Kasumi-1 (cell line): ENCODE data around the gene HGFAC.
"Not testable (repeated sequence)": the region's sequence is repeated elsewhere in the genome, so short reads cannot be mapped to it uniquely, and the experiment has no call there.

Experiments
- DNase-seq, 2 experiments: peaks; one replicate each; lab custom pipeline; 2025; lab: John Stamatoyannopoulos, UW

The HGFAC gene

DNA sequence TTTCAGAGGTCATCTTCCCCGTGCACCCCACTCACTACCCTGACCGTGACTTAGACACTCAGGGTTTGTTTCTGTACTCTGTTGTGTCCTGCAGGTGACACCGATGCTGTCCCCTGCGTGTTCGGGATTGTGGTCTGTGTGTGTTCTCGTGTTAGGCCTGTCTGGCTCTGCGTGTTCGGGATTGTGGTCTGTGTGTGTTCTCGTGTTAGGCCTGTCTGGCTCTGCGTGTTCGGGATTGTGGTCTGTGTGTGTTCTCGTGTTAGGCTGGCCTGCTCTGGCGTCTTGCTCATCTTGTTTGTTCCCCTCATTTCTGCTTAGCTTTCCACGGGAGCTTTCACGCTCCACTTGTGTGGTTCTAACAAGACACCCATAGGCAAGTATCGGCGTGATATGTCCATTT, 30.6 kb upstream of the HGFAC start:
- not testable (repeated sequence) for DNase-seq

DNA sequence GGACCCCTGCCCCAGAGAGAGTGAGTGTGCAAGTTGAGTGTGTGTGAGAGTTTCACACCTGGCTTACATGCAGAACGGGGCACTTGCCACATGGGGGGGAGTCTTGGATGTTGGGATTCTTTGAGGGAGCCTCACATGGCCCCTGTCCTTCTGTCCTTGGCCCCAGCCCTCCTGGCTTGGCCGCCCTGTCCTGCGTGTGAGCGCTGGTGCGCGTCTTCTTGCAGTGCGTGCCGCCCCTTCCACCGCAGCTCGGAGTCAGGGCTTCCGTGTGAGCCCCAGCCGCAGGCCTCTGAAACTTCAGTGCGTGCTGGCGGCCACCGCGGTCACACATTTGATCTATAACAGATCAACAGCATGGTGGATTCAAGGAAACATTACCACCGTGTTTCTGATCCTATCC, 30.1 kb upstream of the HGFAC start:
- no peak for DNase-seq

DNA sequence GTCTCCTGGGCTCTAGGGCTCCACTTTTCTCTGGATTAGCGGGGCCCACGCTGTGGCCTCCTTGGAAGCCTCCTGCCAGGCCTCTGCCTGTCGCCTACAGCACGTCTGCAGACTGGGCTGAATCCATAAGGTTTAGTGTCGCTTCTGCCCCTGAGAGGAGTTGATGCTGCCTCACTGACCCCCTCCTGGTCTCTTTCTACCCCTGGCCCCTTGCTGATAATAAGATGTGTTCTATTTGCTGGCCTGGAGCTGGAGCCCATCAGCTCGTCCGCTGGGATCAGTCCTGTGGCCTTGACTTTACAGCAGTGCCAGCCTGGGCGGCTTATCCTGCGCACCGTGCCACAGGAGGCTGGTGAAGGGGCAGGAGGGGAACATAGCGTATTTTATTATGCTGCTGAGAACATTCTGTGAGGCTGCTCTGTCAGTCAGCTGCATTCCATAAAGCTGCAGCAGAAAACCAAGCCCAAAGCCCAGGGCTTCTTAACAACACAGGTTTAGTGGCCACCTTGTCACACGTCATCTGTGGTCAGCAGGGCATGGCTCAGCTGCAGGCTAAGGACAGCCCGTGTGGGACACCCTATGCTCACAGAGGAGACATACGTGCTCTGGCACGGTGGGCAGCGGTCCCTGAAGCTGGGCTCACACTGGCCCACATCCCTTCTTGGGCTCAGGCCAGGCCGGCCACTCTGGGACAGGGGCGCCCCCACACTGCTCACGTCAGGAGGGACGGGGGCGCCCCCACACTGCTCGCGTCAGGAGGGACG, 29.3 kb upstream of the HGFAC start:
- no peak for DNase-seq

DNA sequence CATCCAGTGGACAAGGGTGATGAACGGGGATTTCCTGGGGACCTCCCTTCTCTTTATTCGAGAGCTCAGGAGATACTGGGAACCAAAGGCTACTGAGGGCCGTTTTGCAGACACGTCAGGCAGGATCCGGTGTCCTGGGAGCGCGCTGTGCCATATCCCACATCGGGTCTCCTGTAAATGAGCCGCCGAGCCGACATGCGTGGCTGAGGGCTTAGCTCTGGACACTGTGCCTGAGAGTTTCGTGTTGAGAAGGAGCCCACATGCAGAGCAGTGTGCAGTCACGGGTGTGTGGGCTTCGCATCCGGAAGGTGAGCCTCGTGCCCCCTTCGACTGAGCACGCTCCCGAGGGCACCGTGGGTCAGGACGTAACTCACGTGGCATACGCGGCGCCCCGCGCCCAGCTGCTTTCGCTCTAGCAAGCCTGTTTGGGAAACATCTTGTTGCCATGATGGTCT, 28.5 kb upstream of the HGFAC start:
- DNase-seq: no peak

DNA sequence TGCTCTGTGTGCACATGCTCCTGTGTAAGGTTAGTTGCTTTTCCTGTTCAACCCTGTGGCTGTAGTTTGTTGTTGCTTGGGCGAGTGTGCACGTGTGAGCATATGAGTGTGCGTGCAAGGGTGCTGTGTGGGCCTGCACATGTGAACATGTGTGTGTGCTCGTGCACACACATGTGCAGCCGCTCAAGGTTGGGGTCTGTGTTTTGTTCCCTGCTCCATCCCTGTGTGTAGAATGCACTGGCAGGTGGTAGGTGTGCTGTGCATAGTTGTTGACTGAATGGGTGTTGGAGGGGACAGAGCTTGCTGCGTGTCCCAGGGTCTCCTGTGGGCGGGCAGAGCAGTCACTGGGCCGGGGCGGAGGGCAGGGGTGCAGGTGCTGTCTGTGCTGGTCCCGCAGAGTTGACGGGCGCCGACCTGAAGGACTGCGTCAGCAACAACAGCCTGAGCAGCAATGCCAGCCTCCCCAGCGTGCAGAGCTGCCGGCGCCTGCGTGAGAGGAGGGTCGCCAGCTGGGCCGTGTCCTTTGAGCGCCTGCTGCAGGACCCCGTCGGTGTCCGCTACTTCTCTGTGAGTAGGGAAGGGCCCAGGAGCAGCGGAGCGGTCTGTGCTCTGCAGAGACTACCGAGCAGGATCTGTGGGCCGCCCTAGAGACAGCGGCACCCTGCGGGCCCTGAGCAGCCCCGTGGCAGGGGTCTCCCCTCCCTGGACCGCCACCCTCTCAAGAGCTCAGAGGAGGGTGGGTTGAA, 27.9 kb upstream of the HGFAC start:
- DNase-seq: no peak

DNA sequence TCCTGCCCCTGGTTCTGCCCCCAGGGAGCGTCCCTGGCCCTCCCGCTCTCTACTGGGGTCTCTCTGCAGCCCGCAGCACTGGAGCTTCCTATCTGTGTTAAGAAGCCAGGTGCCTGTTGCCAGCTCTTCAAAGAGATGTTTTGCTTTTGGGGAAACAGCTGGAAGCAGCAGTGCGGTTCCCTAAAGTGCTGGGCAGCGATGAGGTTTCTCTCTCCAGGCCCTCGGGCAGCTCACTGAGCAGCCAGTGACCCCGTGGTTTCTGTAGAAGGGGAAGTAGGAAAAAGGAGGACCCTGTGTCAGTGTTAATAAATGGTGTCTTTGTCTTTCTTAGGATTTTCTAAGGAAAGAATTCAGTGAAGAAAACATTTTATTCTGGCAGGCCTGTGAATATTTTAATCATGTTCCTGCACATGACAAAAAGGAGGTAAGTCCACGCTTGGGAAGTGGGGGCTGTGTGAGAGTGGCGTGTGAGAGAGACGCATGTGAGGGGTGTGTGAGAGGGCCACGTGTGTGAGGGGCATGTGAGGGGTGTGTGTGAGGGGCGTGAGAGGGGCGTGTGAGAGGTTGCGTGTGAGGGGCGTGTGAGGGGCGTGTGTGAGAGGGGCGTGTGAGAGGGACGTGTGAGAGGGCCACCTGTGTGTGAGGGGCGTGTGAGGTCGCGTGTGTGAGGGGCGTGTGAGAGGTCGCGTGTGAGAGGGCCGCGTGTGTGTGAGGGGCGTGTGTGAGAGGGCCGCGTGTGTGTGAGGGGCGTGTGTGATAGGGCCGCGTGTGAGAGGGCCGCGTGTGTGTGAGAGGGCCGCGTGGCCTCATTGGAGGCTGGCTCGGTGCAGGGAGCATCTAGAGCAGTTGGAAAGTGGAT, 27.1 kb upstream of the HGFAC start:
- DNase-seq: peak; percentile 43 to 61

DNA sequence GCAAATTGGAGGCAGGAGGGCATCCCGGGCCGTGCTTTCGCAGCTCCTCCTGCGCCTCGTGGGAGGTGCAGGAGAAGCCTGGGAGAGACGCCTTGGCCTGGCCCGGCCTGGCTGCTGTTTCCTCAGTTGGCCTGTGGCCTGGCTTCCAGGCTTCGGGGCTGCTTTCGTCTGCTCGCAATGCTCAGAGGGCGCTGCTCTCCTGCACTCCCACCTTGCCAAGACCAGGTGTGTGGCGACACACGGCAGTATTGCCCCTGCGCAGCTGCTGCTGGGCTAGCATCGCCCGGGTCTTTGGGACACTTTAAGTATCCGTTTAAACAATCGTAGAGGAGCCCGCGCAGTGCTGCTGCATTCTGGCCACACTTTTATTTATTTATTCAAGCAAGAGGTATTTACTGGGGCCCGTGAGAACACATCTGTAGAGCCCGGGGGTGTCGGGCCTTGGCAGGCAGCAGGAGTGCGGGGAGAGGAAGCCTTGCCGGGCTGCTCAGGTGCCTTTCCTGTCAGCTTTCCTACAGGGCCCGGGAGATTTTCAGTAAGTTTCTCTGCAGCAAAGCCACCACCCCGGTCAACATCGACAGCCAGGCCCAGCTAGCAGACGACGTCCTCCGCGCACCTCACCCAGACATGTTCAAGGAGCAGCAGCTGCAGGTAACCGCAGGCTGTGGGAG, 26.2 kb upstream of the HGFAC start:
- DNase-seq: no peak

DNA sequence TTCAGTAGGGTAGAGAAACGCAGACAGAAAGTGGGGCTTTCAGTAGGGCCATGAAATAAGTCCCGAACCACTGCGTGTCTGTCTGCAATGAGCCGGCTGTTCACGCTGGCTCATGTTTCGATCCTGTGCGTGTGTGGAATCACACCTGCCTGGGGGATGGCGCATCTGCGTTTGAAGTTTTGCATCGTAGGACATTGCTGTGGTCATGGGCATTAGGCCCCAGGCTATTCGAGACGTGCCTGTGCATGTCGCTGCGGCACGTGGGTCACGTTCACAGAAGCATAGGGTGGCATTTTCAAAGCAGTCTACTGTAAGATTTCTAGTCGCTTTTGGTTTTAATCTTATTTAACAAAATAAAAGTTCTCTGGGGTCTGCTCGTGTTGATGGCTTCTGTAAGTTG, 25.5 kb upstream of the HGFAC start:
- DNase-seq: no peak

DNA sequence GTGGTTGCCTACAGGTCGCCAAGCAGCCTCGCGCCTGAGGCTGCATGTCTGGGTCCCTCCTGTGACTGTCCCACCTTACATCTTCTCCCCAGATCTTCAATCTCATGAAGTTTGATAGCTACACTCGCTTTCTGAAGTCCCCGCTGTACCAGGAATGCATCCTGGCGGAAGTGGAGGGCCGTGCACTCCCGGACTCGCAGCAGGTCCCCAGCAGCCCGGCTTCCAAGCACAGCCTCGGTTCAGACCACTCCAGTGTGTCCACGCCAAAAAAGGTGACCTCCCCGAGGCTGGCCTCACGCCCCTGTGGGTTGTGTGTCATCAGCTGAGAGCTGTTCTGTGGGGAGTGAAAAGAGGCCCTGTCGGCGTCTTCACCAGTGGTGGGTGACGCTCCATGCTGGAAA, 24.9 kb upstream of the HGFAC start:
- no peak for DNase-seq

DNA sequence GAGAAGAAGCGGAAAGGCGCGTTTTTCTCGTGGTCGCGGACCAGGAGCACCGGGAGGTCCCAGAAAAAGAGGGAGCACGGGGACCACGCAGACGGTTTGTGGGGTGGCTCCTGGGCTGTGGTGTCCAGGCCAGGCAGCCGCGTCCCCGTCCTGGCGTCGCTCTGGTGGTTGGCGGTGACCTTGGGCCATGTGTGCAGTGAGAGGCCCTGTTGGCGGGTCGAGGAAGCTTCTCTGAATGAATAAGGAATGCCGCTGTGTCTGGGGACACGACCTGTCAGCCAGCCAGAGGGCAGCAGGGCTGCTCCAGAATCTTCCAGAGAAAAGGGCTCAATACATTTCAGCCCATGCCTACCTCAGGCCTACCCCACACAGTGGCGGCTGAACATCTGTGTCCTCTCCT, 24.3 kb upstream of the HGFAC start:
- no peak for DNase-seq

DNA sequence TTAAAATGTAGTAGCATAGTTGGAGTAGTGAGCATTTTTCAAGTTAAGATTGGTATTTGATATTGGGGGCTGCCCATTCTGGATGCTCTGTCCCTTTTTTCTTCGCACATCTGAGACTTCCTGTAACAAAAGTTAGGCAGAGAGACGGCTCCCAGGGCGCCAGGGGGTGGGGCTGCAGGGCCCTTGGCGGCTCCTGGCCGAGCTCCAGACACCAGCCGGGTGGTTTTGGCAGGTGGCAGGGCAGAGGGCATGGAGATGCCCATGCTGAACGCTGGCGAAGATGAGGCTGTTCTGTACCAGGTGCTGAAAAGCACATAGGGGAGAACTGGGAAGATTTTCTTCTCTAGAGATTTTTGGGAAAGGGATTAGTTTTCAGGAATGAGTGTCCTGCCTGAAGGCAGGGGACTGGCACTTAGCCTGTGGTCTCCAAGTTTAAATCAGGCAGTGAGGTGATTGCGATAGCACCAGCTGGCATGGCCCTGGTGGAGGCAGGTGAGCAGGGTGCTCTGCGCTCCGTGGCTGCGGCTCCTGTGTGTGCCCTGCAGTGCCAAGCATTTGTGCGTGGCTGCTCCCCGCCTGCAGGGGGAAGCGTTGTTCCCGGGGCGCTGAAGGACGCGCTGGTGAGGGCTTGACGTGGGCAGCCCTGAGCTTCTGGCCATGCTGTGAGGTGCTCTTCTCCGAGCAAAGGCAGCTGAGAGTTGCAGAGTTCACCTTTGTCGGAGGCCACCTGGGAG, 23.6 kb upstream of the HGFAC start:
- DNase-seq: no peak

DNA sequence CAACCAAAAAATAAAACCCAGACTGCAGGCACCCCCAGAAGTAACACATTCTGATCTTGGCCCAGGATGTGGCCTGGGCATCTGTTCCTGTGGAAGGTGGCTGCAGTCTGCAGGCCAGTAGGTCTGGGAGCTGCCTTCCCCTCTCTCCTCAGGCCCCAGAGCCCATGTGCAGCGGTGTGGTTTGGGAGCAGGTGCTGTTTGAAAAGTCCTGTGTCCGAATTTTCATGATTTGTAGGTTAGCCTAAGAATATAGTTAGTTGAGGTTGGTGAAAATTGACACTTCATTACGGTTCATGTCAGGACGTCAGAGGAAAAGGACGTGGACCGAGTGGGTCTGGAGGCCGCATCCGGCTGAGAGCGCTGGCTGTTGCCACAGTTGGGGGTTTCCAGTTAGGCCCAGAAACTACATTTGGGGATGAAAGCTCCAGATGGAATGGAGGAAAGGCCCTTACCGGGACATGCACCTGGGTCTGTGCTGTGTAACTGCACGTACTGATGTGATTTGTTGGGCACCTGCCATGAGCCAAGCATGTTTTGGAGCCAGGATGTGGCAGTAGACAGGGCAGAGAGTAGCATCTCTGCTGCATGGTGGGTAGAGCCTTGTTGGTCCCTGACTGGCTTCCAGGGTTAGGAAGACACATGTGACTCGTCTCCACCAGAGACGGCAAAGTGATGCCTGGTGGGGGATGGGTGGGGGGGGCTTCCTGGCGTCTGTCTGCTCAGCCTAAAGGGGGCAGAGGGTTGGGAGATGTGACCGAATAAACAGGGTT, 21.7 kb upstream of the HGFAC start:
- DNase-seq: no peak

DNA sequence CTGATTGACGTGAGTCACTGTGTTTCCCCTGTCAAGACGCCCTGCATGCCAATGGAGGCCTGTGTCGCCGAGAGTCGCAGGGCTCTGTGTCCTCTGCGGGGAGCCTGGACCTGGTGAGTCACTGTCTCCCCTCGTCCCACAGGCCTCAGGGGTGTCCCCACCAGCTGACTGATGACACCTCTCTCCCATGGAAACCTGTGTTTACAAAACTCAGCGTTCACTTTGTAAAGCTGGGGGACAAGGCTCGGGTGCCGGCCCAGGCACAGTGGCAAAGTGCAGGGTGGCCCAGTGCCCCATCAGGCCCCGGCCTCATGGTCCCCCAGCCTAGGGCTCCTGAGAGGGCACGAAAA, 21.2 kb upstream of the HGFAC start:
- no peak for DNase-seq

DNA sequence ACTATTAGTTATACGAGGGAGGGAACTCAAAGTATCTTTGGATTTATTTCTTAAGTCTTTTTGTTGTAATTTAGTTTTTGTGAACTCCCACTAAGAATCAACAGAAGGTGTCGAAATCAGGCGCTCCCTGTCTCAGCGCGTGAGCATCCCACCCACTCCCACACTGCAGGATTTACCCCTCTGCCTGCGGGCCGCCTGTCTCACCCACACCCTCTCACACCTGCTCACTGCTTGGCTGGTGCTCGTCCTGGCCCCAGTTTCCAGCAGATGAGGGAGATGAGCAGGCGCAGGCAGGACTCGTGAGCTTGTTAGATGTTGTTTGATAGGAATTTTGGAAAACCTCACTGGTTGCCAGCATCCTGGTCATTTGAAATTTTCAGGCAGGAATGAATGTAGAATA, 20.8 kb upstream of the HGFAC start:
- DNase-seq: no peak

DNA sequence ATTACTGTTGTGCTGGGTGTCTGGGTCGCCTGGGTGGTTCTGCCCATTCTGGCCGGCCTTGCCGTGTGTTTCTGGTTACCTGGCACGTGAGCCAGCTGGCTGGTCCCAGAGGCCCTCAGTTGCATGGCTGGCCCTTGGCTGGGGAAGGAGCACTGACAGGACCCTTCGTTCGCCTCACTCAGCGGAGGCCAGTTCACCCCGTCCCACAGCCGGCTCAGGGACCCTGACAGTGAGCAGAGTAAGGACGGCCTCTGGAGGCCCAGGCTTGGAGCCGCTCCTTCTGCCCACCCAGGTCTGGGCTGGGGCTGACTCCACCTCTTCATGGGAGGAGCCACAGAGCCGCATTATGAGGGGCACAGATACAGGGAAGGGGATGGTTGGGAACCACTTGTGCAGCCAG, 20.3 kb upstream of the HGFAC start:
- DNase-seq: no peak

DNA sequence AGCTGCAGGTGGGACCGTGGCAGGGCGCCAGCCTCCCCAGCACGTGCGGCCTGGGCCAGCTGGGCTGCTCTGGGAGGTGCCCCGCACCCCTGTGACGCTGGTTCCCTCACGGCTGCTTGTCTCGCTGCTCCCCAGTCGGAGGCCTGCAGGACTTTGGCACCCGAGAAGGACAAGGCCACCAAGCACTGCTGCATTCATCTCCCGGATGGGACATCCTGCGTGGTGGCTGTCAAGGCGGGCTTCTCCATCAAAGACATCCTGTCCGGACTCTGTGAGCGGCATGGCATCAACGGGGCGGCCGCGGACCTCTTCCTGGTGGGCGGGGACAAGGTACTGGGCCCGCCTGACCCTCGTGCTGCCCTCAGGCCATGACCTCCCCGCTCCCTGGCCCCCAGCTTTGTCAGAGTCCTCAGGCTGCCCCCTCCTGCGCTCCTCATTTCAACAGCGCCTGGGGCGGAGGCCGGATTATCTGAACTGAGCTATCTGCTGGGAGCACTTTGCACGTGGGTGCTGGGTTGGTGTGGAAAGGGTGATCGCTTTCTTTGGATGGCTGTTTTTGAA, 19.4 kb upstream of the HGFAC start:
- DNase-seq: no peak

DNA sequence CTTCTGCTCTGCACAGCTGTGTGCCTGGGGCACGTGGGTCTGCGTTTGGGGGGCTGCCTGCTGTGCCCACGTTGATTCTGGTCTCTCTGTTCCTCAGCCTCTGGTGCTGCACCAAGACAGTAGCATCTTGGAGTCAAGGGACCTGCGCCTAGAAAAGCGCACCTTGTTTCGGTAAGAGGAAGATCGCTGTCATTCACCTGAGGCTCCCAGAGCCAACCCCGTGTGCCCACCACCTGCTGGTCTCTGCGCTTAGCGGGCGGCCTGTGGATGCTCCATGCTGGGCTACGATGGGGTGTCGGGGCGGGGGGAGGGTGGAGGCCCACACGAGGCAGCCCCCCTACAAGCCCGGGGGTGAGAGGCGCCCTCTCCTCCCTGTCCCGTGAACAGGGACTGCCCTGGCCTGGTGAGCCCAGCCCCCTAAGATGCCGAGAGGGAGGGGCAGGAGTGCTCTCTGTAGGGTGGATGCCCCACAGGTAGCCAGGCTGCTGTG, 18.9 kb upstream of the HGFAC start:
- DNase-seq: no peak

DNA sequence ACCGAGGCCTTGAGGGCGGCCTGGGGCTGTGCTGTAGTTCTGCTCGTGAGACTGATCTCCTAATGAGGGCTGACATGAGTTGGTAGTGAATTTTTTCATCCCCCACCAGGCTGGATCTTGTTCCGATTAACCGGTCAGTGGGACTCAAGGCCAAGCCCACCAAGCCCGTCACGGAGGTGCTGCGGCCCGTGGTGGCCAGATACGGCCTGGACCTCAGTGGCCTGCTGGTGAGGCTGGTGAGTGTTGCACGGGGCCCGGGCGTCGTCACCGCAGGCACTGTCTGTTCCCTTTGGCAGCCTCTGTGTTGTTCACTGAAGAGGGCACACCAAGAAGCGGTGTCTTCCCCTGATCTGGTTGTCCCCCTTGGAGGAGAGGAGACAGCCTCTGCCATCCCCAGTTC, 18.4 kb upstream of the HGFAC start:
- DNase-seq: no peak

DNA sequence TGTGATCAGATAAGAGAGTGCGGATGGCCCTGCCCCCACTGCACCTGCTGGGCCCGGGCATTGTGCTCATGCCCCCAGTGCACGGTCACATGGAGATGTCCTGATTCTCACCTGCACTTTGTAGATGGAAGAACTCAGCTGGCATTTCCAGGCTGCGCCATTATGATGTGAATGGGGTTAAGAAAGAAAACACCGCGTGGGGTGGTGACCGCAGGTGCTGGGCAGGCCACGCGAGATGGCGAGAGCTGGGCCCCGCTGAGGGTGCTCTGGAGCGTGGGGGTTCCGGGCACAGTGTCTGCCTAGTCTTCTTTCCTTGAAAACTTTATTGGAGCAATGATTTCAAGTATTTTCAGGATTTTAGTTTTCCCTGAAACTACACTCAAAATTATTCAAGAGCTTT, 17.8 kb upstream of the HGFAC start:
- no peak for DNase-seq

DNA sequence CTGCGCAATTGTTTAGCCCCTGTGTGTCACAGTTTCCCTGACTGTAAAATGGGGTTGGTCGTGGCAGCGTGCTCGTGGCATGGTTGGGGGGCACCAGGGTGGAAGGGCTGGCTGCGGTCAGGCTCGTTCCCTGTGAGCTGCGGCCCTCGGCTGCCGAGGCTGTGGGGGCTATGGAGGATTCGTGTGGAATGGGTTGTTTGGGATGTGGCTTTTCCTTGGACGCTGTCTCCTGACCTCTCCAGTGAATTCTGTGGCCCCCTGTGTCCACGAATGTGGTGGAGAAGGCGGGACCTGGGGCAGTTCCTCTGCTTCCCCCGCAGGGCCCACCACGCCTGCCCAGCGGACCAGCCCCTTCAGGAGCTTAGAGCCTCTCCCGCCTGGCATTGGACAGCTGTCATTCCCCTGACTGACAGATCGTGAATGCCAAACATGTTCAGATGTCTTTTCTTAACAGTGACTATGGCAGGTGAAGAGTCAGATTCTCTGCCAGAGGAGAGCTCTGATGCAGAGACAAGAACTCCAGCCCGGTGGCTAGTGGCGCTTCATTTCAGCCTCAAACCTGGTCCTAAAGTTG, 17.2 kb upstream of the HGFAC start:
- no peak for DNase-seq
